GM13976 (cell line): ENCODE results near the gene SMIM24.

Experiments
- DNase-seq: peaks from one replicate; pipeline ENCODE4 v3.0.0; 2012; ENCODE audit warnings: low spot score
- CTCF ChIP-seq: IDR thresholded peaks from 2 replicates; pipeline ENCODE4 v1.5.1; 2012; ENCODE audit warnings: borderline replicate concordance, mild to moderate bottlenecking; ENCODE audit not compliant: insufficient read depth; ENCODE audit errors: extremely low read depth, missing control alignments, control extremely low read depth
- in situ Hi-C: fragments of 300-500 bp; cut with MboI; formaldehyde crosslinking; loops from one replicate; pipeline ENCODE4 v1.12.0; 2022; ENCODE audit warnings: low sequenced_read_pairs, mixed read lengths, inconsistent platforms; ENCODE audit not compliant: unreplicated experiment

Gene SMIM24

GRCh38 chr19:3519126-3519525 is 38.8 kb upstream of the SMIM24 start:
- DNase-seq: no peak
- no peak for TF ChIP-seq CTCF
- in situ Hi-C loops: no loop called here

GRCh38 chr19:3518659-3519058 is 38.3 kb upstream of the SMIM24 start:
- in situ Hi-C loops: no loop called here
- TF ChIP-seq CTCF: no peak
- no peak for DNase-seq

GRCh38 chr19:3518255-3518654 is 37.9 kb upstream of the SMIM24 start:
- in situ Hi-C loops: no loop called here
- TF ChIP-seq CTCF: no peak
- DNase-seq: no peak

- no peak for TF ChIP-seq CTCF
- in situ Hi-C loops: no loop called here
- DNase-seq: no peak
Measured at GRCh38 chr19:3517638-3518037, 37.3 kb upstream of the SMIM24 start.

GRCh38 chr19:3516675-3517207 is 36.4 kb upstream of the SMIM24 start:
- in situ Hi-C loops: no loop called here
- DNase-seq: no peak
- TF ChIP-seq CTCF: no peak

DNA sequence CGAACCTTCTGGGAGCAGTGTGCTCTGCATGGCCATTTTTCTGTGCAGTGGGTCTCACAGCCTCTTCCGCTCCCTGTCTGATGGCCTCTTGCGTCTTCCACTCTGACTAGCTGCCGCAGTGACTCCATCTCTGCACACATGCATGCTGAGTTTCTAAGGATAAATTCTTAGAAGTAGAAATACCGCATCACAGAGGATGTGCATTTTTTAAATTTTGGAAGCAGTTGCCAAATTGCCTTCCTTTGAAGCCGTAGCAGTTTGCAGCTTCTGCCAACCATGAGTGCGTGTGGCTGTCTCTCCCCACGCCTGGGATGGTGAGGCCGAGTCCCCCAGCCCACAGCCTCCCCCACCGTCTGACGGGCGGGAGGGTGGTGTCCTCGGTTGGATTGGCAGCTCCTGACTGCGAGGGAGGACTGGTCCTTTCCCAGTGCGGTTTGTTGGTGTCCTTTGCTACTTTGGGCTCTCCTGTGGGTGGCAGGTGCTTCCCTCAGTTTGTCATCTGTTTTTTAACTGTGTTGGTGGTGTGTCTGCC is 35.6 kb upstream of the SMIM24 start:
- DNase-seq: no peak
- no peak for TF ChIP-seq CTCF
- in situ Hi-C loops: no loop called here
